Thoracic aorta (tissue), 2 donors: ENCODE measurements around the gene C3. TPM values are rescaled to one million over a fixed set of nuclear protein-coding genes. Genes with fewer than 3 reads are reported as not detected.
"Not testable (repeated sequence)": the region's sequence is repeated elsewhere in the genome, so short reads cannot be mapped to it uniquely, and the experiment has no call there.

ENCODE experiments used
- ATAC-seq: fragments of 150-250 bp; one replicate; pipeline ENCODE4 v1.8.0; 2017; ENCODE audit warnings: low read depth; ENCODE audit not compliant: insufficient number of reproducible peaks, low FRiP score
- DNase-seq: peaks from one replicate; pipeline ENCODE4 v3.0.0-alpha.2; 2020; ENCODE audit warnings: low spot score
- H3K27ac ChIP-seq, 2 donors: fragments of 200-600 bp; sonication (generic); 1 replicate in 1 of 2; 2 replicates in 1 of 2; pipeline ENCODE4 v1.5.1; 2016; ENCODE audit warnings: mild to moderate bottlenecking in 2 of 2, moderate library complexity in 2 of 2
- H3K27me3 ChIP-seq: fragments of 200-600 bp; sonication (generic); replicated peaks from 2 replicates; pipeline ENCODE4 v1.6.0; 2016; ENCODE audit warnings: mild to moderate bottlenecking; ENCODE audit not compliant: insufficient read depth
- H3K36me3 ChIP-seq: fragments of 200-600 bp; sonication (generic); one replicate; pipeline ENCODE4 v1.5.1; 2016
- H3K4me1 ChIP-seq, 2 donors: fragments of 200-600 bp; sonication (generic); 1 replicate in 1 of 2; 2 replicates in 1 of 2; pipeline versions ENCODE4 v1.5.1 to v1.6.0; 2016; ENCODE audit warnings: low read depth in 2 of 2, mild to moderate bottlenecking in 1 of 2; ENCODE audit not compliant: control insufficient read depth in 1 of 2
- H3K4me3 ChIP-seq: fragments of 200-600 bp; sonication (generic); 2 replicates; pipeline ENCODE4 v1.5.1; 2016; ENCODE audit warnings: mild to moderate bottlenecking
- H3K9me3 ChIP-seq: fragments of 200-600 bp; sonication (generic); 2 replicates; pipeline ENCODE4 v1.5.1; 2016
- total RNA-seq, 2 donors: library from RNA; depleted of rRNA; stranded (reverse); fragments of >200 nt; gene quantifications; one replicate each; pipeline versions ENCODE4 v1.1.0 to v1.2.3, GENCODE V29; 2016
- TF ChIP-seq, protein P1 (sequence below): fragments of 200-600 bp; sonication (generic); IDR thresholded peaks from one replicate; pipeline ENCODE4 v1.5.1; 2019; ENCODE audit warnings: antibody characterized with exemption

C3 gene
- total RNA-seq, 2 donors from 2014 or later, result 277 to 754 TPM

DNA sequence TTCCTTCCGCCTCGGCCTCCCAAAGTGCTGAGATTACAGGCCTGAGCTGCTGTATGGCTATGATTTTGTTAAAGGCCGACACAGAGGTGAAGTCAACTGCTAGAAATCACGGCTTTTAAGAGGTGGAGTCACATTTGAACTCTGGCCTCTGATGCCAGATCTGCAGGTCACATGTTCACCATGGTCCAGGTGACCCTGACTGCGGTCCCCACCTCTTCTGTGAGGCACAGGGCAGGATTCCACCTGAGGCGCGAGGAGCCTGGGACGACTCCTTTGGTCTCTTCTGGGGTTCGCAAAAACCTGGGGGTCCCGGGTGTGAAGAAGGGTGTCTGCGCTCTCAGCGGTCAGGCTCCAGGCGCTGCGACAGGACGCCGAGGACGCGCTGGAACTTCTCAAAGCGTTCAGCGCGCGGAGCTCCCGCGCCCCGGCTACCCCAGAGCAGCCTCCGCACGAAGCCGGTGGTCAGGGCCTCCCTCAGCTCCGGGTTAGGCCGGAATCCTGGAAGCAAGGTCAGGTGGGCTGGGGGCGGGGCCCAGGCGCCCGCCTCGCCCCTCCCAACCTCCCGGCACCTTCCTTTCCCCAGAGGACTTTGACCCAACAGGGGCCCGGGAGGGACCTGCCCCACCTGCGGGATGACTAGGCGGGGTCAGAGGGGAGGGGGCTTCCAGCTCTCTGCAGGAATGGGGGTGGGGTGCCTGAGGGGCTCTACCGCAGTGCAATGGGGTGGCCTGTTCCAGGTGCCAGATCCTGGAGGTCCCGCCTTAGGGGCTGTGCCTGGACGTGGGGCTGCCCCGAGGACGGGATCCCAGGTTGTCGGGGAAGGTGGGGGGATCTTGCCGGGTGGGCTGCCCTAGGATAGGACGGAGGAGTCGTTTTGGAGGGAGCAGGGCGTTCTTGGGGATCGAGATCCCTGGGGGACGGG is 32.1 kb upstream of the C3 start:
- peaks cover 4 to 13% of the 10 kb centered on the region in 2 donors for H3K4me1 ChIP-seq
- no peaks in the 10 kb centered on the region for H3K27me3 ChIP-seq
- ATAC-seq (no peak), DNase-seq (no peak)
- peak overlapping the region; percentile 68 for H3K4me3 ChIP-seq
- peak overlapping the region in 1 of 2 donors; percentile 41 for H3K27ac ChIP-seq
- H3K9me3 ChIP-seq, result no peaks in the 10 kb centered on the region
- TF ChIP-seq, protein P1, sequence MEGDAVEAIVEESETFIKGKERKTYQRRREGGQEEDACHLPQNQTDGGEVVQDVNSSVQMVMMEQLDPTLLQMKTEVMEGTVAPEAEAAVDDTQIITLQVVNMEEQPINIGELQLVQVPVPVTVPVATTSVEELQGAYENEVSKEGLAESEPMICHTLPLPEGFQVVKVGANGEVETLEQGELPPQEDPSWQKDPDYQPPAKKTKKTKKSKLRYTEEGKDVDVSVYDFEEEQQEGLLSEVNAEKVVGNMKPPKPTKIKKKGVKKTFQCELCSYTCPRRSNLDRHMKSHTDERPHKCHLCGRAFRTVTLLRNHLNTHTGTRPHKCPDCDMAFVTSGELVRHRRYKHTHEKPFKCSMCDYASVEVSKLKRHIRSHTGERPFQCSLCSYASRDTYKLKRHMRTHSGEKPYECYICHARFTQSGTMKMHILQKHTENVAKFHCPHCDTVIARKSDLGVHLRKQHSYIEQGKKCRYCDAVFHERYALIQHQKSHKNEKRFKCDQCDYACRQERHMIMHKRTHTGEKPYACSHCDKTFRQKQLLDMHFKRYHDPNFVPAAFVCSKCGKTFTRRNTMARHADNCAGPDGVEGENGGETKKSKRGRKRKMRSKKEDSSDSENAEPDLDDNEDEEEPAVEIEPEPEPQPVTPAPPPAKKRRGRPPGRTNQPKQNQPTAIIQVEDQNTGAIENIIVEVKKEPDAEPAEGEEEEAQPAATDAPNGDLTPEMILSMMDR, result no peak
- peaks cover 42% of the 10 kb centered on the region for H3K36me3 ChIP-seq

DNA sequence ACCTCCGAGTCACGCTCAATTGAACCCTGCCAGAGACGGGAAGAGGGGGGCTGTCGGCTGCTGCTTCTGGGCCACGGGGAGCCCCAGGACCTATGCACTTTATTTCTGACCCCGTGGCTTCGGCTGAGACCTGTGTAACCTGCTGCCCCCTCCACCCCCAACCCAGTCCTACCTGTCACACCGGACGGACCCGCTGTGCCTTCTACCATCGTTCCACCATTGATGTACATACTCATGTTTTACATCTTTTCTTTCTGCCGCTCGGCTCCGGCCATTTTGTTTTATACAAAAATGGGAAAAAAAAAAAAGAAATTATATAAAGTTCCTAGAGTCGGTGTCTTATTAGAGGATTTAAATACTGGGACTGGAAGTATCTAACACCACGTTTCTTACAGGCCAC is 30.7 kb upstream of the C3 start:
- H3K27me3 ChIP-seq, result no peaks in the 10 kb centered on the region
- H3K27ac ChIP-seq, result no peak overlapping the region
- peaks cover 53% of the 10 kb centered on the region for H3K36me3 ChIP-seq
- no peaks in the 10 kb centered on the region for H3K9me3 ChIP-seq
- no peak overlapping the region for H3K4me3 ChIP-seq
- peaks cover 4 to 13% of the 10 kb centered on the region in 2 donors for H3K4me1 ChIP-seq
- no peak for DNase-seq
- TF ChIP-seq, protein P1, result no peak
- no peak for ATAC-seq

DNA sequence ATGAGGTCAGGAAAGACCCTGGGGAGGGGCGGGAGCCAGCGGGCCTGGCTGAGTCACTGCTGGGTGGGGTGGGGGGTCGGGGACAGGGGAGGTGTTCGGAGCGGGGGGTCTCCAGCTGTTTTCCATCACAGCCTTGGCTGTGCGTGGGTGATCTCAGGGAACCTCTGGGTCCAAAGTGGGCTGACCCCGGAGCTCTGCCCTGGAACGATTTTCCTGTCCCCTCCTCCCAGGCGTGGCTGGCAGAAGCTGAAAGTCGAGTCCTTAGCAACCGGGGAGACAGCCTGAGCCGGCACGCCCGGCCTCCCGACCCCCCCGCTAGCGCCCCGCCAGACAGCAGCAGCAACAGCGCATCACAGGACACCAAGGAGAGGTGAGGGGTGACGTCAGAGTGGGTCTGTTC is 29.6 kb upstream of the C3 start:
- no peak for ATAC-seq
- Histone ChIP-seq H3K27me3 (no peaks in the 10 kb centered on the region), H3K4me3 (no peak overlapping the region), H3K9me3 (no peaks in the 10 kb centered on the region), H3K36me3 (peaks cover 55% of the 10 kb centered on the region), H3K4me1 (peaks cover 8 to 19% of the 10 kb centered on the region in 2 donors), H3K27ac (no peak overlapping the region)
- no peak for DNase-seq
- TF ChIP-seq, protein P1, result no peak

DNA sequence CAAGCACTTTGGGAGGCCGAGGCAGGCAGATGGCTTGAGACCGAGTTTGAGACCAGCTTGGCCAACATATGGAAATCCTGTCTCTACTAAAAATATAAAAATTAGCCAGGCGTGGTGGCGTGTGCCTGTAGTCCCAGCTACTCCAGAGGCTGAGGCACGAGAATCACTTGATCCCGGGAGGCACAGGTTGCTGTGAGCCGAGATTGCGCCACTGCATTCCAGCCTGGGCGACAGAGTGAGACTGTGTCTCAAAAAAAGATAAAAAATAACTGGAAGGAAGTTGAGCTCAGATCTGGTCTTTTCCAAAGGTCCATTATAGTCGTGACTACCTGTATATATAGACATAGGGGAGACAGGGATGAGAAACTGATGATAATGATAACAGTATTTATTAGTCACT is 28.1 kb upstream of the C3 start:
- H3K4me3 ChIP-seq, H3K27me3 ChIP-seq, DNase-seq, H3K9me3 ChIP-seq, ATAC-seq, H3K27ac ChIP-seq: not testable (repeated sequence)
- Histone ChIP-seq H3K4me1 (peaks cover 16 to 31% of the 10 kb centered on the region in 2 donors), H3K36me3 (peaks cover 55% of the 10 kb centered on the region)

DNA sequence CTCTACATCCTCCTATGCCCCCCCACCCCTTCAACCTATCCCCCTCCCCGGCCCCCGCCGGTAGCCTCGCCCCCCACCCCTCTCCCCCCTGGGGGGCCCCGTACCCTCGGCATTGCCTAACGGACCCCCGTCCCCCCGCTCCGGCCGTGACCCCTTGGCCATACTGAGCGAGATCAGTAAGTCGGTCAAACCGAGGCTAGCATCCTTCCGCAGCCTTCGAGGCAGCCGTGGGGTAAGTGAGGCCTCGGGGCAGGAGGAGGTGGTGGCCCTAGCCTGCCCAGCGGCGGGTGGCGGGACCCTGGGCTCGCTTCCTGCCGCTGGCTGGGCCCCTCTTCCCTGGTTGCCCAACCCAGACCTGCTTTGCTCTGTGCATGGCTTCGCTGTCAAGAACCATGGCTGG is 25.5 kb upstream of the C3 start:
- peaks cover 15 to 46% of the 10 kb centered on the region in 2 donors for H3K4me1 ChIP-seq
- no peaks in the 10 kb centered on the region for H3K27me3 ChIP-seq
- H3K36me3 ChIP-seq, result peaks cover 50% of the 10 kb centered on the region
- no peaks in the 10 kb centered on the region for H3K9me3 ChIP-seq
- TF ChIP-seq, protein P1, result no peak
- H3K4me3 ChIP-seq, result no peak overlapping the region
- ATAC-seq (no peak), DNase-seq (no peak)
- no peak overlapping the region for H3K27ac ChIP-seq
